Panc1 (cell line): ENCODE measurements around the gene HYAL3.
A peak's percentile ranks its signal among the peaks of the same experiment; 100 is the strongest.

Source experiments
- CTCF ChIP-seq: fragments of 450-650 bp; IDR thresholded peaks from 2 replicates; pipeline ENCODE4 v1.5.1; 2017; ENCODE audit warnings: mild to moderate bottlenecking
- POLR2AphosphoS5 ChIP-seq: IDR thresholded peaks from 2 replicates; pipeline ENCODE4 v1.6.1; 2012; ENCODE audit warnings: mild to moderate bottlenecking, low read depth, low read length, moderate library complexity

- no peak for TF ChIP-seq POLR2AphosphoS5
- peak; percentile 29 for TF ChIP-seq CTCF
Observed at GRCh38 chr3:50256978-50257890, 42.0 kb downstream of the HYAL3 start.
